HL-60 (cell line): Measurements from ENCODE around the gene OTULINL.

Experiments used
- DNase-seq, 2 experiments: peaks; one replicate each; pipeline ENCODE4 v3.0.0-alpha.2; 2010 to 2020; ENCODE audit warnings: low read depth in 1 of 2, low spot score in 1 of 2
- H3K27ac ChIP-seq: fragments of 250-450 bp; sonication (Bioruptor Pico); replicated peaks from 2 replicates; pipeline ENCODE4 v1.5.1; 2020; ENCODE audit warnings: mild to moderate bottlenecking, moderate library complexity
- H3K27me3 ChIP-seq: fragments of 250-450 bp; sonication (Bioruptor Pico); 2 replicates; pipeline ENCODE4 v1.5.1; 2021; ENCODE audit warnings: mild to moderate bottlenecking, moderate library complexity; ENCODE audit not compliant: insufficient read depth, poor library complexity, severe bottlenecking
- H3K4me3 ChIP-seq: replicated peaks from 2 replicates; pipeline ENCODE4 v1.5.1; 2011; ENCODE audit warnings: mild to moderate bottlenecking, control low read depth, low read length; ENCODE audit not compliant: insufficient read depth
- CTCF ChIP-seq: IDR thresholded peaks from one replicate; pipeline ENCODE4 v1.5.1; 2011; ENCODE audit warnings: low read length, control low read depth, inconsistent platforms; ENCODE audit not compliant: insufficient read depth
- GABPA ChIP-seq: IDR thresholded peaks from 2 replicates; pipeline ENCODE4 v1.6.1; 2012; ENCODE audit warnings: low read depth
- POLR2AphosphoS5 ChIP-seq: IDR thresholded peaks from 2 replicates; pipeline ENCODE4 v1.6.1; 2012; ENCODE audit warnings: low read depth
- REST ChIP-seq: IDR thresholded peaks from 2 replicates; pipeline ENCODE4 v1.6.1; 2012; ENCODE audit warnings: low read depth; ENCODE audit not compliant: insufficient replicate concordance
- SPI1 ChIP-seq: IDR thresholded peaks from 2 replicates; pipeline ENCODE4 v1.6.1; 2012; ENCODE audit warnings: low read depth, mild to moderate bottlenecking, borderline replicate concordance

Gene OTULINL

GRCh38 chr5:14579246-14579645 is 2.3 kb upstream of the OTULINL start:
- no peaks in the 10 kb centered on the region for H3K27me3 ChIP-seq
- TF ChIP-seq POLR2AphosphoS5 (no peak), GABPA (no peak), REST (no peak), CTCF (no peak), SPI1 (no peak)
- H3K4me3 ChIP-seq = no peak overlapping the region
- DNase-seq = no peak
- no peak overlapping the region for H3K27ac ChIP-seq

- no peaks in the 10 kb centered on the region for H3K27me3 ChIP-seq
Measured at GRCh38 chr5:14579731-14580397, 1.7 kb upstream of the OTULINL start.

More at GRCh38 chr5:14579731-14580397, 1.7 kb upstream of the OTULINL start:
- TF ChIP-seq REST (no peak), GABPA (no peak), POLR2AphosphoS5 (no peak), SPI1 (no peak), CTCF (no peak)
- H3K27ac ChIP-seq = no peak overlapping the region
- H3K4me3 ChIP-seq = no peak overlapping the region
- no peak for DNase-seq
